ENCODE results near the gene CCDC12.

CCDC12 gene

GRCh38 chr3:47007482-47008233 lies 31.1 kb upstream of the CCDC12 start:
- DNase-seq, result no peak

GRCh38 chr3:47007001-47007400 lies 30.5 kb upstream of the CCDC12 start:
- no peak for DNase-seq

- no peak for DNase-seq
Observed at GRCh38 chr3:47006145-47006651, 29.7 kb upstream of the CCDC12 start.

GRCh38 chr3:47005212-47006144 lies 28.9 kb upstream of the CCDC12 start:
- DNase-seq, result no peak

- no peak for DNase-seq
Observed at GRCh38 chr3:47004369-47005211, 28.0 kb upstream of the CCDC12 start.

GRCh38 chr3:47003461-47004368 lies 27.2 kb upstream of the CCDC12 start:
- no peak for DNase-seq

- no peak for DNase-seq
Observed at GRCh38 chr3:47003056-47003410, 26.5 kb upstream of the CCDC12 start.

GRCh38 chr3:47002171-47003055 lies 25.9 kb upstream of the CCDC12 start:
- no peak for DNase-seq

GRCh38 chr3:47001731-47002170 lies 25.2 kb upstream of the CCDC12 start:
- DNase-seq, result no peak

GRCh38 chr3:47000922-47001730 lies 24.6 kb upstream of the CCDC12 start:
- DNase-seq, result no peak

- no peak for DNase-seq
Observed at GRCh38 chr3:47000198-47000815, 23.8 kb upstream of the CCDC12 start.

GRCh38 chr3:46999516-47000197 lies 23.1 kb upstream of the CCDC12 start:
- no peak for DNase-seq

GRCh38 chr3:46998852-46999515 lies 22.4 kb upstream of the CCDC12 start:
- DNase-seq, result no peak

- DNase-seq, result peak in 23 of 51 donors; percentile 6 to 61 (median 26)
Observed at GRCh38 chr3:46998121-46998851, 21.7 kb upstream of the CCDC12 start.

- DNase-seq, result no peak
Observed at GRCh38 chr3:46997453-46998091, 21.0 kb upstream of the CCDC12 start.

All from hypothalamus (tissue), 51 donors.